Stimulated activated naive CD8-positive, alpha-beta T cell treated with anti-CD3 and anti-CD28 coated beads, Interleukin-15, Interleukin-2, amounts not matched to agents 100 U/mL and 50 U/mL, for 24 hours (primary cell): ENCODE measurements around the gene CD46.

Source experiments
- ATAC-seq: fragments of 150-1000 bp; cut with Tn5 transposase; one replicate; pipeline ENCODE4 v1.10.0; 2021
- DNase-seq: peaks from one replicate; pipeline ENCODE4 v3.0.0; 2021

CD46 gene

GRCh38 chr1:207828485-207829158 is 76.8 kb downstream of the CD46 start:
- peak; percentile 17 for ATAC-seq
- DNase-seq, result peak; percentile 64

- ATAC-seq, result no peak
- DNase-seq, result no peak
Measured at GRCh38 chr1:207829576-207829975, 77.7 kb downstream of the CD46 start.

GRCh38 chr1:207830788-207831187 is 78.9 kb downstream of the CD46 start:
- DNase-seq, result no peak
- no peak for ATAC-seq

- ATAC-seq (peak; percentile 90), DNase-seq (peak; percentile 55)
Measured at GRCh38 chr1:207831517-207832327, 79.9 kb downstream of the CD46 start.

- no peak for DNase-seq
- ATAC-seq, result no peak
Measured at GRCh38 chr1:207832796-207833195, 80.9 kb downstream of the CD46 start.

- ATAC-seq, result no peak
- no peak for DNase-seq
Measured at GRCh38 chr1:207833381-207833780, 81.5 kb downstream of the CD46 start.

GRCh38 chr1:207833956-207834660 is 82.3 kb downstream of the CD46 start:
- ATAC-seq (no peak), DNase-seq (no peak)

- DNase-seq (no peak), ATAC-seq (no peak)
Measured at GRCh38 chr1:207835958-207836357, 84.1 kb downstream of the CD46 start.

GRCh38 chr1:207836591-207837347 is 84.9 kb downstream of the CD46 start:
- no peak for ATAC-seq
- DNase-seq, result no peak

- ATAC-seq (no peak), DNase-seq (no peak)
Measured at GRCh38 chr1:207837673-207838072, 85.8 kb downstream of the CD46 start.

GRCh38 chr1:207838156-207839082 is 86.6 kb downstream of the CD46 start:
- ATAC-seq (peak; percentile 31), DNase-seq (no peak)

- ATAC-seq (peak; percentile 56), DNase-seq (no peak)
Measured at GRCh38 chr1:207839083-207839413, 87.2 kb downstream of the CD46 start.

GRCh38 chr1:207840380-207840779 is 88.5 kb downstream of the CD46 start:
- ATAC-seq (no peak), DNase-seq (no peak)

GRCh38 chr1:207841293-207841692 is 89.4 kb downstream of the CD46 start:
- no peak for DNase-seq
- ATAC-seq, result no peak

GRCh38 chr1:207841901-207842300 is 90.0 kb downstream of the CD46 start:
- ATAC-seq (no peak), DNase-seq (no peak)

GRCh38 chr1:207842506-207842905 is 90.7 kb downstream of the CD46 start:
- no peak for DNase-seq
- no peak for ATAC-seq

- DNase-seq (no peak), ATAC-seq (no peak)
Measured at GRCh38 chr1:207844371-207844770, 92.5 kb downstream of the CD46 start.
